ENCODE results near the gene UNC80.

Gene UNC80

DNA sequence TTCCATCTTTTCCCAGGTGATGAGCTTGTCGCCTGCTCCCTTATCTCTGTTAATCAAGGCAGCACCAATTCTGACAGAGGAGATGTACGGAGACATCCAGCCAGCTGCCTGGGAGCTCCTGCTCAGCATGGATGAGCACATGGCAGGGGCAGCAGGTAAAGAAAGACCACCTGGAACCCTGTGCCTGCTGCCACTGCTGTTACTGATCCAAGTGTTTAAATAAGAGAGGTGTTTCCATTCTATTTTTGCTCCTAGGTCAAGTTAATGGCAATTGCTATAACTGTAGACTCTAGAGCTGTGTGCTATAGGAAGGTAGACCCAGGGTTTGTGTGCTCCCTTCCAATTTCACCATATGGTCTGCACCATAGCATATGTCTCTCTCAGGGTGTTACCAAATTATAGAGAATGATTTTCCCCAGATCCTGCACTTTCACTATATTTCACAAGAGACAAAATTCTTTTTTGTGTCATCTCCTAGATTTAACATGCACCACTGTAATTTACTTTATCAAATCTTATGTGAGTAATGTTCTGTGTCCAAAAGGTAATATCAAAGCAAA lies 142.2 kb downstream of the UNC80 start:
- no peak for DNase-seq (ENCODE audit: low read depth in 2 of 2)

DNA sequence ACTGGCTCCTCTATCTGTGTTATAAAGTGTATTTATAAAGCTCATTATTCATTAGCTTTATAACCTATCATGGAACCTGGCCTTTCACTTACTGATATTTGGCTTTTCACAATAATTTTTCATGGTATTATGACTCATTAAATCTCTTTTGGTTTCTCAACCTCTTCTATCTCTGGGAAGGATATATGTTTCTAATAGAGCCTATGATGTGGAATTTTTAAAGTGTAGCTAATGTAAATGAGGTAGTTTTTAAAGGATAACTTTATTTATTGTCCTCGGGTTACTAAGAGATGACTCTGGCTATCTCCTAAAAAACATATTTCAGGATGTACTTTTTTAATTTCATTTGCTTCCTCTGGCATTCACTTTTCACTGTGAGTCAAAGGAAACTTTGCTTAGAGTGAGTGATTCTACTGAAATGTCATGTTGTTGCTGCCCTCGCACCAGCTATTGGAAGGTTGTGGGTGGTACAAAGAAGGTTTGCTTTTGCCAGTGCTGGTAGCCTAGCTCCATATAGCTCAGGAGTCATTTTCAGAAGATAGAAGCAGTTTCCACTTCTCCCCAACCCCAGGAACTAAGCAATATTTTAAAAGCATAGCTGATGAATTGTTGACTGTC lies 145.6 kb downstream of the UNC80 start:
- no peak for DNase-seq (ENCODE audit: low read depth in 2 of 2)

DNA sequence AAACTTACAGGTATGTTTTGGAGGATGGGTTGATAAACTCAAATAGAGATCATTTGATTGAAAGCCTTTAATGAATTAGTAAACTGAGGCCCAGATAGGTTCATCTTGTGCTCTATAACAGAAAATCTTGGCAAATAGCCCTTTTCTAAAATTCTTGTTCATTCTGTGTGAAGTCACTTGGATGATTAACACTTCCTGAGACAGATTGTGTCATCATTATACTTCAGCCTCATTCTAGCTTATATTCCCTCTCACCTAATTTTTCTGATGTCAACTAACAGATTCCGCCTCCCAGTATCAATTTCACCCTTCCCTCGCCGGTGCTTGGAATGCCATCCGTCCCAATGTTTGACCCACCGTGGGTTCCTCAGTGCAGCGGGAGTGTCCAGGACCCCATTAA lies 146.6 kb downstream of the UNC80 start:
- DNase-seq (ENCODE audit: low read depth in 2 of 2) = no peak

DNA sequence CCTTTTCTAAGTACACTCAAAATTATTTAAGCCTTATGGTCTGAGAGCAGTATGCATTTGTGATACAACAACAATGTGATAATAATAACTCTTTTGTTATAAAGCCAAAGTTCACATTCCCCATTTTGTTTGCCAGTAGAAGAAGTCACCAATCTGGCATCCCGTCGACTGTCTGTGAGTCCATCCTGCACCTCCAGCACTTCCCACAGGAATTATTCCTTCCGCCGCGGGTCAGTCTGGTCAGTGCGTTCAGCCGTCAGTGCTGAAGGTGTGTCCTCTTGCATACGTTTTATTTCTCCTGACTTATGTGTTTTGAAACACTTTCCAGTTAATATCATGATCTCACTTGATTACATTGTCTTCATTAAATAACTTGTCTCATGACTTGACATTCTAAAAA lies 150.5 kb downstream of the UNC80 start:
- no peak for DNase-seq (ENCODE audit: low read depth in 2 of 2)

DNA sequence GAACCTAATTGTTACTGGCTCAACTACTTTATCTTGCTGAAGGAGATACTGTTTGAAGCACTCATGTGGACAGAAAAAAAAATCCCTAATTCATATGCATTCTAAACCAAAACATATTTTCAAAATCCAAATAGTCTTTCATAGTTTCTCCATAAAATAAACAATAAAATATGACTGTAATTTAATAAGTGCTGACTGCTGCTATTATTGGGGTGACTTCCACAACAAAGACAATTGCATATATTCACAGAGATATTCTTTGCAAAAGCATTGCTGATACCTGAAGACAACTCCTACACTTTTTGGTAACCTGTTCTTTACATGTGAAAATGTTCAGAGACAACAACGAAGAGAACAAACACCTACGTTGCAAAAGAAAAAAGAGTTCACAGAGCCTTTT lies 157.7 kb downstream of the UNC80 start:
- no peak for DNase-seq (ENCODE audit: low read depth in 2 of 2)

DNA sequence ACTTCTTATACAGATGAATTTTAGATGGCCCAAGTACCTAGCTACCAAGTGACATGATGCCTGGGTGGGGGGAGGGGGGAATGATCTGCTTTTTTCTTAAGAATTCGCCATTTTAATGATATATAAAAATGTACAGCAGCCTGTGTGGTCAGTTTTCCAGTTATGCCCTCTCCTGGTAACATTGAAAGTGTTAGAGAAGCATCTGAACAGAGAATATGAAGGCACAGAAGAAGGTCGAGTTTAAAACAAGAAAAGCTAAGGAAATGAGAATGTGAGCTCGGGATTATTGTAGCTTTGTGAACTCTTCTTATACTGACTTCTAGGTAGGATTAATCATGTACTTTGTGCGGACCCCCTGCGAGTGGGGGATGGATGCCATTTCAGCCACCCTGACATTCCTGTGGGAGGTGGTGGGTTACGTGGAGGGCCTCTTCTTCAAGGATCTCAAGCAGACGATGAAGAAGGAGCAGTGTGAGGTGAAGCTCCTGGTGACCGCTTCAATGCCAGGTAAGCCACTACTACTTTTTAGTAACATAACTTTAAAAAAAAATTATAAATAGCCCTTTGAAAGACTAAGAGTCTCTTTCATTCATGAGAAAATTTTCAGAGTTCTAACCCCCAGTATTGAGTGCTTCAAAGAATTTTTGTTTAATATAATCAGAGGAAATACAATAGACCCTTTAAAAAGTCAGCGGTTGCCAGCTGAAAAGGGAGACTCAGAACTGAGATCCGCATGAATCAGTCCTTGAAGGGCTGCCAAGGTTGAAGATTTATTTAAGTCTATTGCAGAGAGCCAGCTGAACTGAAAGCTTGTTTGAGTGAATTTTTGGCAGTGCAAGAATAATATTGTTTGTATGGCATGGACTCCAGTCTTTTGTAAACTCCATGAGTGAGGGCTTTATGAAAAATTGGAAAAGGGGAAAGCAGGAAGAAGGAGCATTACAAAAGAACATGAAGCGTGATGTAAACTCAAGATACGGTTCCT lies 162.2 kb downstream of the UNC80 start:
- no peak for DNase-seq (ENCODE audit: low read depth in 2 of 2)

DNA sequence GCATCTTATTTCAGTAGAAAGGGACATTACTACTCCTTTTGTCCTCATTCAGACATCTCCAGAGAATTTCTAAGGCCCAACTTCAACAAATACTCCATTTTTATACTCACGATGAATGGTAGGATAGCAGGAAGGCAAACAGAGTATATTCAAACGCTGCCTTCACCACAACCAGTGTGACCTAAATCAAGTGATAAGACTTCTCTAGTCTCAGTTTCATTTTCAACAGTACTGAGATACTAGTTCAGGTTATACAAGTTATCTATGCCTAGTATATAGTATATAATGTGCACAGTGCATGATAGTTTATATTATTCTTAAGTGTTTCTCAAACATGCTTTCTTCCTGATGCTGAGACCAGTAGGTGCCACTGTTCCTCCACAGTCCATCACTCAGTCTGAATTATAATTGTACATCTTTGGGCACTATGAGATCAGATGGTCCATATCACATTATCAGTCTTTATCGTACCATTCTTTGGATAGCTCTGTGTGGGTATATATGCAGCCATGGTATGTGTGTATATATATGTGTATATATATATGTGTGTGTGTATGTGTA lies 164.6 kb downstream of the UNC80 start:
- DNase-seq (ENCODE audit: low read depth in 2 of 2) = no peak

DNA sequence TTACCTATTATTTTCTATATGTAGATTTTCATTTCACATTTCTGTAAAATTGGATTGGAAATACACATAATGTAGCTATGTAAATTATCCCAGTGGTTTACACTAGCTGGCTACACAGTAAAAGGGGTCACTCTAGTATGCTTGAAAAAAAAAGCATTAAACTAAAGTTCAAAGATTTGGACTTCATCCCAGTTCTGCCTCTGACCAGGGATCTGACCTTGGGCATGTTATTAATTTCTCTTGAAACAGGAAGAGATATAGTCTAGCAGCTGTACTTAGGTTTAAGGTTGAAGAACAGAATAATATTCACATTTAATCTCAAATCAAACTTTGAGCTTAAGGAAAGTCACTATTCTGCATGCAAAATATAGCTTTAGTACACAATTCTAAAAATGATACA lies 166.3 kb downstream of the UNC80 start:
- no peak for DNase-seq (ENCODE audit: low read depth in 2 of 2)

DNA sequence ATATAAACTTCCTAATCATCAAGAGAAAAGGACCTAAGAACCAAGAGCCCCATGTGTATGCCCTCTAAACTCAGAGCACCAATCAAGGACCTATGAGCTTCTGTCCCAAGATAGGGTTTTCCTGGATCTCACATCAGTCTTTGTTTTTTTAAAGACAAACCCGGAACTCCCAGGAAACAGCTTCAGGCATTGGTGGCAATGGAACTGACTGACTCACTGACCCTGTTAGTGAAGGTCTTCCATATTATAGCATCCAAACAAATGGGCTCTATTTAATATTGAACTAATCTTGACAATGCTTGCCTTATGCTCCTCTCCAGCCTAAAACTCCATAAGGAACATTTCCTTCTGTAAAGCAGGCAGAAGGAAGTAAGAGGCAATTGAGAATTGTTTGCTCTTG lies 167.3 kb downstream of the UNC80 start:
- DNase-seq (ENCODE audit: low read depth in 2 of 2) = no peak

DNA sequence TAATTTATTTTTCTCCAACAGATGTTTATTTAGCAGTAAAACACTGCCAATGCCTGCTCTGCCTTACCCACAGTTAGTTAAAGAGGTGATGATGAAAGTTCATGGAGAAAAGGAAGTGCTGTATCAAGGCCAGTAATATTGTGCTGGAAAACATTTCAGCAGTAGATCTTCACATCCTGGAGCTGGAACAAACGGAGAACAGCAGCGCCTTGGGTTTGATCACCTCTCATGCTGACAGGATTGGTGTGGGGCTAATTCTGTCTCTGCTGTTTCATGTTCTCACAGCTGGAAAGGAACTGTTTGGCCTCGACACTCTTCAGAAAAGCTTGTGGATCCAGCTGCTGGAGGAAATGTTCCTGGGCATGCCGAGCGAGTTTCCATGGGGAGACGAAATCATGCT lies 169.3 kb downstream of the UNC80 start:
- DNase-seq (ENCODE audit: low read depth in 2 of 2) = no peak

DNA sequence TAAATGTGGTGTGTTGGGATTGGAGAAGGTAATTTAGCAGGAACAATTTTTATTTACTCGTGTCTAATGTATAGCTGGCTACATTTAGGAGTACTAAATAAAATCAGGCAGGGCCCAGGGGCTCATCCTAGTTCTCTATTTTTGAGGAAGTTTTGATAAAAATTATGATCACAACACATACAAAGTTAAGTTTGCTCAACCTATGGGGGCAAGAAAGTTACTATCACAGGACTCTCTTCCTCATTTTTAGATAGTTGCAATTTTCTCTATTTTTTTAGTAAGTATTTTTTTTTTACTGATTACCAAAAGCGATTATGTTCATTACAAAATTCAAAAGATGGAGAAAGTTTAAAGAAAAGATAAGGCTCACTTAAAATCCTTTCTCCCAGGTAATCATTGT lies 170.8 kb downstream of the UNC80 start:
- no peak for DNase-seq (ENCODE audit: low read depth in 2 of 2)

DNA sequence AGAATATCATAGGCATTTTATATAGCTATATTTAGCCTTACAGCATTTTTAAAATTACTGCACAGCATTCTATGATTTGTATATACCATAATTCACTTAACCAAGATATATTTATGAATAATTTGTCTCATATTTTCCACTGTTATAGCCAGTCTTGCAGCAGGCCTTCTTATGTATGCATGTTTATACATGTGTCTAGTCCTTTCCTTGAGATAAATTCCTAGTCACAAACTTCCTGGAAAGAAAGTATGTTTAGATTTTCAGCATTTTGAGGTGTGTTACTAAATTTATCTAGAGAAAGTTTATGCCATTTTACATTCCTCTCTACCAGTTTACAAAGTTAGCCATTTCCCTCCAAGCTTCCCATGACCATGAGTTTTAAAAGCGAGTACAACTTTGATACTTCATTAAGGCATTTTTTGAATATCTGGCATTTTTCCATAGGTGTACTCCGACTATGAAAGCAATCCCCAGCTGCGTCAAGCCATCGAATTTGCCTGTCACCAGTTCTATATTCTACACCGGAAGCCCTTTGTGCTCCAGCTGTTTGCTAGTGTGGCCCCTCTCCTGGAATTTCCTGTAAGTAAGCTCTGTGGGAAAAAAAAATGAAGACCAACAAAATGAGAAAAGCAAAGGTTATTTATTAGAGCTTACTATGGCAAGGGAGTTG lies 171.4 kb downstream of the UNC80 start:
- no peak for DNase-seq (ENCODE audit: low read depth in 2 of 2)

DNA sequence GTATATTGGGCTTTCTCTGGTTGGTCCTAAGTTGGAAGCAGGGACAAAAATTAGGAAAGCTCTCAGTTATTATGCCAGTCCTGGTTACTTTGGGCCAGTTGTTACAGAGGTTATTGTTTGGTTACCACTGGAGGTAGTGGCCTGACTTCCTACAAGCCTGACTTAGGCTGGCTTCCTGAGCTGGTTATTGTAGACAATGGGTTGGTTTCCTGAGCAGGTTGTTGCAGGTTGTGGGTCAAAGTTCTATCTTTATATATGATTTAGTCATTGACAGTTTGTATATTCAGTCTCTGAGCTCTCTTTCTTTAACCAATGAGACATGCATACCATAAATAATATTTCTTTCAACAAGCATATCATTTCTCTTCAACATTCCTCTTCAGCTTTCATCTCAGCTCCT lies 172.1 kb downstream of the UNC80 start:
- no peak for DNase-seq (ENCODE audit: low read depth in 2 of 2)

DNA sequence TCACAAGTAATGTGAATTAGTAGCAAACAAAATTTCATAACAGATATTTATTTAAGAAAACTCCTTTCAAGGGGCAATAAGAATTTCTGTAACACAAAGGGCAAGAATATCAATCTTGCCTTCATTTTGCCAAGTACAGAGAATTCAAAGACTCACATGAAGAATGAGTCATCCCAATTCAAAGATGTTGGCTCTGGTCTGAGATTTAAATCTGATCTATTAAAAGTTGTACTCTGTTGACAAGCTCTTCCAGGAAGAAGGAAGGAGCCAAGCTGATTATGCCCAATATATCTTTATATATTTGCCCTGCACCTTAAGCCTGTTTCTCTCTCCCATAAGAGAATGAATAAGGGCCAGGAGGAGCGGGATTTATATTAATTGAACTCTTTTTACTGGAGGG lies 174.9 kb downstream of the UNC80 start:
- DNase-seq (ENCODE audit: low read depth in 2 of 2) = no peak

DNA sequence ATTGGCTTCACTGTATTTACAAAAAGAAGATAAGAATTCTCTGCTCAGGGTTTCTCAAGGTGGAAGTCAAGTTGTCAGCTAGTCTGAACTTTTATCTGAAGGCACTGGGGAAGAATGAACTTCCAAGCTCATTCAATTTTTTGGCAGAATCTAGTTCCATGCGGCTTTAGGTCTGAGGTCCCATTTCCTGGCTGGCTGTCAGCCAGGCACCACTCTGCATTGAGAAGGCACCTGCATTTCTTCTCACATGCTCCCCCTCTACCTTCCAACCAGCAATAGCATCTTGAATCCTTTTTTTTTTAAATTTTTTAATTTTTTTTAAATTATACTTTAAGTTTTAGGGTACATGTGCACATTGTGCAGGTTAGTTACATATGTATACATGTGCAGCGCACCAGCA lies 184.6 kb downstream of the UNC80 start:
- no peak for DNase-seq (ENCODE audit: low read depth in 2 of 2)

DNA sequence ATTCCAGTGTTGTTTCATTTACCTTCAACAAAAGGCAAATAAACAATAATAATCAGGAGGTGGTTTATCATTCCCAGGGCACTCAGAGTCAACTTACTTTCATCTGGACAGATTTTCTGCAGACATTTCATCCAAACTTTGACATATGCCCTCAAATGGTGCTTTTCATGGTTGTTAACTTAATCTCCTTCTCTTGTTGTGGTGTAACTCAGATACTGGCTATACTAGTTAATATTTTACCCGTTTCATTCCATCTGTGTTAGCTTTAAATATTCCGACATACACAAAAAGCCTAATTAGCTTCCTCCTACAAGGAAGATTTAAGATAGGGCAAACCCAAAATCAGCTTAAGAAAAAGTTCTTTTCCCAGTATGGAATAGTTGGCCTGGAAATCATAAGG lies 186.4 kb downstream of the UNC80 start:
- no peak for DNase-seq (ENCODE audit: low read depth in 2 of 2)

DNA sequence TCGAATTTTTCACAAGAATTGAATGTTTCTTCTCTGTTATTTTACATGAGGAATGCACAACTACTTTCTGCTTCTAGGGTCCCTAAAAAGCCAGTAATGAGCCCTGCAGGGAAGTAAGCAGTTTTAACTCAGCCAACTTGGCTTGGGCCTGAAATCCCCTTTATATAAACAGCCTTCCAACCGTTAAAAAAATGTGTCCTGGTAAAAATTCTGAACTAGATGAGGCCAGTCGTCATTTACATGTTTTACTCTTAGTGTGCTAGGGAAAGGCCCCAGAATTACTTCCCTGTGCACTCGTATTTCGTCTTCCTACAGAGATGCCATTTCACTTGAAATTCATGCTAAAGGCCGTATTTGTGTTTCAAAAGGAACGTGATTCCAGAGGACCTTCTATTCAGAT lies 188.4 kb downstream of the UNC80 start:
- no peak for DNase-seq (ENCODE audit: low read depth in 2 of 2)

DNA sequence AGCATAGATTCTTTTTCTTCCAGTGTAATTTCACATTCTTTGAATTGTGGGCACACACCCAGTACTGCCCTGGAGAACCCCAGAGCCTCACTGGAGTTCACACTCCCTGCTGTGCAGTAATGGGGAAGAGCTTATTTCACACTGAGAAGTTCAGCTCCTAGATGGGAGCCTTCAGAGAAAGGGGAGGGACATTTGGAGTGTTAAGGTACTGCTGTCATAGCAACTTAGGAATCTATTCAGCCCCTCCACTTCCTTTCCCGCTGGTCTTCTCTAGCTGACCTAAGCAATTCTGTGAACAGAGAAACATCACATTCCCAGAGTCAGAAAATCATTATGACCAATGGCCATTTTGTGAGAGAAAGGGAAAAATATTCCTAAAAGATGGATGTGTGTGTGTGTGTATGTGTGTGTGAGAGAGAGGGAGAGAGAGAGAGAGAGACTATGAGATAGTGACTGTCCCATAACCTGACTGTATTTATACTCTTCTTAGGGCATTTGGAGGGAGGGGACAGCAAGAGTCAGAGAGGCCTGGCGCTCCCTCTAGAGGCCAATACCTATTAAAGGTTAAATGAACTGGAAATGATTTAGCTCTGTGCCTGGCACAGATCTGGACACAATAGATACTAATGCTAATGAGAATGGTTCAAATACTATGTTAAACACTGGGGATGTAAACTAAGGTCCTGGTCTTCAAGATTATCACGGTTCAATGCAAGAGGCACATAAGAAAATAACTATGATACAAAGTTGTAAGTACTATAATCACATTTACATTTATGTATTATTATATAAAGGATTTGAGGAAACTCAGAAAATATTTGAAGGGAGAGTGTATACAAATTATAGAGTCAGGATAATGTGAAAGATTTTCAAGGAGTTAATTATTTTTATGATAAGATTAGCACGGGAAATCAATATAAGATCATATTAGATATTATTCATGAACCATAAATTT lies 189.3 kb downstream of the UNC80 start:
- DNase-seq (ENCODE audit: low read depth in 2 of 2) = peak; percentile 3 to 12

DNA sequence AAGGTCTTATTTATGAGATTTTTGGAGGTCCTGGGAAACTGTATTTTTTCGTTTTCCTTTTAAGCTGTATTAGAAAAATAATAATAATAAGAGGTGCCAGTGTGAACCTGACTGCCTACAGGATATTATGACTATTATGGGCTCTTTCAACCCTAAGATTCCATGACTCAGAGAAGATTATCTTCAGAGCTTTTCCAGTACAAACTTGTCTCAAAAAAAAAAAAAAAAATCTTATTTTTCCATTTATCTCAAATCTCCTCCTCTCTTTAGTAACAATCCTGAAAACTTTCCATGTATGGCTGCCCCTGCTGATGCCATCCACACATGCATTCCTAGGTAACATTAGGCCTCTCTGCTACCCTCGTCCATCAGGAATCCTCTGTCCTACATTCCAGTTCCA lies 194.1 kb downstream of the UNC80 start:
- no peak for DNase-seq (ENCODE audit: low read depth in 2 of 2)

DNA sequence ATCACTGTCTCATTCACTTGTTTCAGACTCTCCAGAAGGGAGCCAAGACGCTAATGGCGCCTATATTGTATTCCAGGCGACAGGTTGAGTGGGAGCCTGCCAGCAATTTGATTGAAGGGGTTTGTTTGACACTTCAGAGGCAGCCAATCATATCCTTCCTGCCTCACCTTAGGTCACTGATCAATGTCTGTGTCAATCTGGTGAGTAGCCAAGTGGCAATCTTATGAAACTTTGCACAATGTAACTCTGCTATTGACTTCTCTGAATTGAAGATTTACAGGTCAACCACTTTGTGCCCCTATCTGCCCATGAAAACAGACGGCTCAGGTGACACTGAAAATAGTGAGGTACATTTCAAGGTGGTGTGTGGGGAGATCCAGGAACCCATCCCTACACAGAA lies 198.1 kb downstream of the UNC80 start:
- DNase-seq (ENCODE audit: low read depth in 2 of 2) = no peak

DNA sequence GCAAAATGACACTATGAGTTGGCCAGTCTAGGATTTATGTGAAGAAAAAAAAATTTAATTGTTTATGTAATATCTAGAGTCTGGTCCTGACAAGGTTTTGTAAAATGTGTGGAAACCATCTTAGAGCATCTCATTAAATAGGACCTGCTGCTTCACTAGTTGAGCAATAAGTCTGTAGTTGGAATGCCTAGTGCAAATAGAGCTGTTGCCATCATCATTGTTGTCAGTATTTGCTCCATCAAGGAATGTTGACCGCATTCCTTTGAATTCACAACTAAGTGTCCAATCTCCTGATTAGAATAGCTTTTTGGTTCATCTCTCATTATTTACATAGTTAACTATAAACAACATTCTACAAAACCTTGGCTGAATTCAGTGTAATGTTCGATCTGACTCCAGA lies 198.6 kb downstream of the UNC80 start:
- DNase-seq (ENCODE audit: low read depth in 2 of 2) = no peak
